ENCODE data around the gene WDR19.

DNA sequence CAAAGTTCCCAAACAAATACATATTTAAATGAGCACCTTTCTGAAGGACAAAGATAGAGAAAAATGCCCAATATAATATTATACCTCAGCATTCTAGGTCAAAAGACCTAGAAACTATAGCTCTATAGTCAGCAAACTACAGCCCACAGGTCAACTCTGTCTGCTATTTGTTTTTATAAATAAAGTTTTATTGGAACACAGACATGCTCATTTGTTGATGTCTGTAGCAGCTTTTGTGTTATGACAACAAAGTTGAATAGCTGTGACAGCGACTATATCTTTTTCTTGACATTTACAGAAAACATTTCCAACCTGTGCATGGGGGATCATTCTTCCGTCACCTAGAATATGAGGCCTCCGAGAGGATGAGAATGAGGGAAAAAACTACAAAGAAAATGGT, 48.7 kb upstream of the WDR19 start:
- TF ChIP-seq FOXP2 (optimal IDR thresholded peaks at IDR 0.05; ENCODE audit: borderline replicate concordance, extremely low read depth, extremely low read length, insufficient read depth) (no peak), TAF1 (IDR thresholded peaks at IDR 0.05; ENCODE audit: borderline replicate concordance, insufficient read depth, low read length) (no peak), SIN3A (IDR thresholded peaks at IDR 0.05; ENCODE audit: borderline replicate concordance, insufficient read depth, low read length) (no peak)
